Hepatocyte (in vitro differentiated cells): ENCODE results near the gene SEMA3D.

ENCODE experiments used
- CTCF ChIP-seq: fragments of 200-600 bp; sonication (generic); IDR thresholded peaks from 2 replicates; pipeline ENCODE4 v1.5.1; 2016; ENCODE audit warnings: antibody characterized with exemption, mild to moderate bottlenecking; ENCODE audit not compliant: poor library complexity
- EZH2phosphoT487 ChIP-seq: fragments of 200-600 bp; sonication (generic); IDR thresholded peaks from one replicate; pipeline ENCODE4 v1.6.1; 2018; ENCODE audit warnings: antibody characterized with exemption, mild to moderate bottlenecking, low read depth, moderate library complexity; ENCODE audit not compliant: unreplicated experiment, severe bottlenecking

GRCh38 chr7:85111761-85112160 lies 75.1 kb downstream of the SEMA3D start:
- TF ChIP-seq CTCF (no peak), EZH2phosphoT487 (no peak)
